GM18907 (cell line): ENCODE data around the gene SORL1.

Source experiments
- ATAC-seq: cut with Tn5 transposase; IDR thresholded peaks from one replicate; pipeline ENCODE4 v1.9.1; 2021; ENCODE audit warnings: mild to moderate bottlenecking, moderate library complexity; ENCODE audit not compliant: unreplicated experiment

The SORL1 gene

GRCh38 chr11:121426476-121427399, 25.4 kb upstream of the SORL1 start:
- ATAC-seq, result no peak

GRCh38 chr11:121427400-121427744, 24.7 kb upstream of the SORL1 start:
- no peak for ATAC-seq

- ATAC-seq, result no peak
Measured at GRCh38 chr11:121429556-121429955, 22.6 kb upstream of the SORL1 start.

DNA sequence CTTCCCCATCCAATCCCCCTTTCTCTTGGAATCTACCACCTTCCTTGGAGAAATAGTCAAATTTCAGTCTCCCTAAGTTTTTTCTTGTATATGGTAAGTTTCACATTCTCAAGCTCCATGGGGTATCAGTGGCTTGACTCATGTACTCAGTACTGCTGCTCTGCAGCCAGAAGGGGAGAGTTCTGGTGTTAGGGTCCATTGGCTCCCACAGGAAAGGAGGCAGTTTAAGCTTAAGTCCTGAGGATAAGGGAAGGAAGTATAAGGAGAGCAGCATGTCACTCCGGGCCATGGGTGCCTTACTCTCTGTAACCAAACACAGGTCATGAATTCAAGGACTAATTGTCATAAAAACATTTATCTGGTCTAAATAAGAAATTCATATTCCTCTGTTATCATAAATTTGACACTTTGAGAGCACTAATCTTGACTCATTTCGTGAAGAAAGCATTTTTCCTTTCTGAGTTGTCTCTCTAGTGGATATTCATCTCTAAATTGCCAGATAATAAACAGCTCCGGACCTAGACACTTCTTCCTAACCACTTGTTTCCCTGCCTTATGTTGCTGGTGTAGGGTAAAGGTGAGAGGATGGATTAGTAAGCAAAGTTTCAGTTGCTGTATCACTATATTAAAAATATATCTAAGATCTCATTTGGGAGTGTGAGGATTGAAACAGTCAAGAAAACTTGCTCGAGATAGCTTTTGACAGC, 20.1 kb upstream of the SORL1 start:
- ATAC-seq, result no peak

DNA sequence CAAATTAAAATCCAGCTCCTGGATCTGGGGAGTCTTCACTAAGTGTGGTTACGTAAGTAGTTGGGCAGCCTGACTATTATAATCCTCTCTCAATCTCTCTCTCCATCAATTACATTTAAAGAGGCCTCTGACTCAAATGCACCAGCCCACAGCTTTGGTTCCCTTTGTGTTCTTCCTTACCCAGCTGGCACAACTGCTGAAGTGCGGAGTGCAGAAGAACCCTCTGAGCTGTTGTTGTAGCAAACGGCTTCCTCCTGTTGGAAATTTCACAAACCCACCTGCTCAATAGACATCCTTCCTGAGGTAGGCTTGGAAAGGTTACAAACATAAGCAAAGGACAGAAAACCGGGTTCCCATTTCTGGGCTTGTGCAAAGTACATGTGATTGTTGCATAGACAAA, 17.0 kb upstream of the SORL1 start:
- ATAC-seq, result no peak

DNA sequence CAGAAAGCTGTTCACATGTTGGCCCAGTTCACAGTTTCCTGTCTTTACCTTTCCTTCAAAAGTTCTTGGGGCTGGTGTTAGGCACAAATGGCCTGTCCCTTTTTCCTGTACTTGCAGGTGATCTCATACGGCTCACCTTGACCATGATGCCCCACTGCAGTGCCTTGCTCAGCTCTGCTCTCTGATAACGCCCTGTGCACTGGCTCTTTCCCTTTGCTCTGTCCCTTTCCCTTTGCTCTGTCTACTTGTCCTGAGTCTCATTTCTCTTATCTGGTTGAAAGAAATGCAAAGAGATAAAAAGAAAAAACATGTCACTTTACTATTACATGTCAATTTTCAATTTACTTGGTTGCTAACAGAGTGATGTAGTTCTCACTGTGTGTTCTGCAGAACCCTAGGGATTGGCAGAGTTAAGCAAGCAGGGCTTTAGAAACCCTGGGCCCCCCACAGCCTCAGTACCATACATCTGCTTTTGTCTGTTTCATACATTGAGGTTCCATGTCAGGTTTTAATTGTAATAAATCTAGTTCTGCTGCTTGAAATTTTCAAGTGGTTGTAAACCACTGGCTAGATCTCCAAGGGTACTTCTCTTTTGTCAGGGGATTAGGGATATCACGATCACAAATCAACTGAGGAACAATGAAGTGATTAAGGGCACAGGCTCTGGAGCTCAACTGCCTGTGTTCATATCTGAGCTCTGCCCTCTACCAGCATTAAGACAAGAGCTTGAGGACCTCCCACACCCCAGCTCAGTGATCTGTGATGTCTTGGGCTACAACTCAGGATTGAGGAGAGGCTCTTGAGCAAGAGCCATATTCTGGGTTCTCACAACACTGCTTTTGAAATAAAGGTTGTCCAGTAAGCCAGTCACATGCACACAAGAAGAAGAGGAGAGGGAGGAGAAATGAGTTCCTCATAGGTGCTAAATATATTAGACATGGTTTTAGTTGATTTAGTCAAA, 16.3 kb upstream of the SORL1 start:
- no peak for ATAC-seq

DNA sequence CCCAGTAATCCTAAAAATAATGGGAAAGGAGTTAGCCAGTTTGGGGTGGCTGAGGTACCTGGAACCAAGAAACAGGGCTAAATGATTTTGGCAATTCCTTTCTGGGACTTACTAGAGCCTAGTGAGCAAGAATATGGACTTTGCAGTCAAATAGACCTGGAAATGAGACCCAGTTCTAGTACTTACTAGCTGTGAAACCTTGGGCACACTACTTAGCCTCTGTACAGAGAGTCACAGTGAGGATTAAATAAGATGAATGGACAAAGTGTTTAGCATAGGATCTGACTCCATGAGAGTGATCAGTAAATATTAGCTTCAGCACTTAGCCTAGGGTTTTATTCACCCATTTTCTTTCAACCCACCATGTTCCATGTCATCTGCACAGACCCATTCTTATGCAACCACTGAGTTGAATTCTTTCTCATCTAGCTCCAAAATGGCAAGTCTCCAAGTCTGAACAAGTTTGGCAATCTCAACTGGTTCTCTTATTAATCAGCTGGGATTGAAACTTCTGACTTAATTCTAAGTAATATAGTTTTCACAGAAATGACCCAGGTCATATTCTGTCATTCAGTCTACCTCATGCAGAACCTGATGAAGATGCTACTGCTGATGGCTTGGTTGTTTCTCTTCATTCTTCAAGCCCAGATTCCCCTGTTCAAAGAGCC, 15.0 kb upstream of the SORL1 start:
- ATAC-seq, result no peak

- ATAC-seq, result no peak
Measured at GRCh38 chr11:121437686-121438078, 14.4 kb upstream of the SORL1 start.

DNA sequence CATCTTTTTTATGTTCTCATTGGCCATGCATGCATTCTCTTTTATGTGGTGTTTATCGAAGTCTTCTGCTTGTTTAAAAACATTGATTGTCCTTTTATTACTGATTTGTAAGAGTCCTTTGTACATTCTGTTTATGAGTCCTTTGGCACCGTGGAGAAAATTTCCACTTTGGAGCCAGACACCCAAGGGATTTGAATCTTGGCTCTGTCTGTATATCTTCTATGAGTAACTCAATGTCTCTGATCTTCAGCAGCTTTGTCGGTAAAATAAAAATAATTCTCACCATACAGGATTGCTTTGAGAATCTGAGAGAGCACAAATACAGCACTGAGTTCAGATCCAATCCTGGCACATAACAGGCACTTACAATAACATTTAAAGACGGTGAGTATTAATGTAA, 12.8 kb upstream of the SORL1 start:
- no peak for ATAC-seq

DNA sequence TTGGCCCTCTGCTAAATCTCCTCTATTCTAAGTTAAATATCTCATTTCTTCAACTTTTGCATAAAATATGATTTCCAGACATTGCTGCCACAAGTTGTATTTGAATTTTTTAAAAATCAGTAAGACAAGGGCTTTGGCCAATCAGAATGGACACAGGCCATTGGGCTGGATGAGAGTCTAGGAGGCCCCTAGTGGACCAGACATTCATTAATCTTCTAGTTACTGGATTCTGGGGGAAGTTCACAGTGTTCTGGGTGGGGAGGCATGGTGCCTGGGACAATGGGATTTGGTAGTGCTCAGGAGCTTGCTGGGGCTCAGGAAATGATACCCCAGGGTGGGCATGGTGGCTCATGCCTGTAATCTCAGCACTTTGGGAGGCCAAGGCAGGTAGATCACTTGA, 12.4 kb upstream of the SORL1 start:
- ATAC-seq, result no peak

DNA sequence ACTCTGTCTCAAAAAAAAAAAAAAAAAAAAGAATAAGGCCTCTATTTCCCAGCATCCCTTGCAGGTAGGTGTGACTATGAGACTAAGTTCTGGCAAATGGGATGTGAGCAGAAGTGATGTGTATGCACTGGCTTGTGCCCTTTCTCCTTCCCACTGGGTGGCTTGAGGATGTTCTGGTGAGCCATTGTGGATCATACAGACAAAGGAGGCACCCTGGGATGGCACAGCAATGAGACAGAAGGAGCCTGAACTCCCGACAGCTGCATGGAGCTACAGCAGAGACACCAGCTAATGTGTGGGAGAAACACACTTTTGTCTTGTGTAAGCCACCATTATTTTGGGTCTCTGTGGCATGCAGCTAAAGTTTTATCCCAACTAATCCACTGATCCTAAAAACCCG, 10.6 kb upstream of the SORL1 start:
- no peak for ATAC-seq

GRCh38 chr11:121443688-121444275, 8.3 kb upstream of the SORL1 start:
- no peak for ATAC-seq

DNA sequence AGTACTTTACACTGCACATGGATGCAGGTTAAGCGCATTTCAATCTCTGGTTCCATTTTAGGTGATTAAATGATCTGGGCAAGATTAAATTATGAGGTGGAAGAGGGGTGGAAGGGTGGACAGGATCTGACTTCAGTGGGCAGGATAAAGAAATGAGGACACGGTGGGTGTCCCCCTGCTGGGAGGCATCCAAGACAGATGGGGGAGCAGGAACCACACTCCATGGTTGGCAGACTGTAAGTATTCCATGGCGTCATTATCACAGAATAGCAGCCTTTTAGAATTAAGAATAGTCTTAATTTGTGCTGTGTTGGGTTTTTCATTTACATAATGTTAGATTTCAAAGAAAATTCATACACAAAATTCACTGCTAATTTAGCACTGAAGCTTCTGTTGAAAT, 7.6 kb upstream of the SORL1 start:
- no peak for ATAC-seq

DNA sequence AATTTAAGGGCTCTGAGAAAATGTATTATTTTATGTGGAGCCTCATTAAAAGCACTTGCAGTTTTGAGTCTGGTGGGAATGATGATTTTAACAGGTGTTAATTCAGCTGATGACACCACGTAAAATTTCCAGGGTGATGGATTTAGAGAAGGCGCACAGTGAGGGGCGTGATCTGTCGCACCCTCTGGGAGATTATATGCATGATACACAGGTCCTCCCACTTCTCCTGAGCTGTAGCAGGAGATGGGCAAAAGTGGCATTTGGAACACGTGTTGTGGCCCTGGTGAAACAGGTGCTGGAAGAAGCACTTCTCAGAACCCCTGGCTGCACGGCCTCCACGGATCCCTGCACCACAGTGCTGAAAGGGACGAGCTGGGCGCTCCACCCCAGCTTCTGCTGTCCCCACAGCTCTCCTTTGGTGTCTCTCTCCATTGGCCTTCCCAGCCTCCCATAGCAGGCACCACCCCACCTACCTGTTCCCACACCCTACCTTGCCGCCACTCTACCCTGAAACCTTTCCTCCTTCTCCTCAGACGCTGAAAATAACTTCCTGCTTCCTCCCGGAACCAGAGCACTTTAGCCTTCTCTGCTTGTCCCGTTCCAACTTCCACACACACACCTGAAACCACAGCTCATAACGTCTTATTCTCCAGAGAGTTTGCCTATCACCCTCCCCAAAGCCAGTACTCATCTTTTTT, 6.9 kb upstream of the SORL1 start:
- ATAC-seq, result no peak

GRCh38 chr11:121446752-121447156, 5.4 kb upstream of the SORL1 start:
- ATAC-seq, result no peak

- ATAC-seq, result no peak
Measured at GRCh38 chr11:121448011-121448410, 4.1 kb upstream of the SORL1 start.

DNA sequence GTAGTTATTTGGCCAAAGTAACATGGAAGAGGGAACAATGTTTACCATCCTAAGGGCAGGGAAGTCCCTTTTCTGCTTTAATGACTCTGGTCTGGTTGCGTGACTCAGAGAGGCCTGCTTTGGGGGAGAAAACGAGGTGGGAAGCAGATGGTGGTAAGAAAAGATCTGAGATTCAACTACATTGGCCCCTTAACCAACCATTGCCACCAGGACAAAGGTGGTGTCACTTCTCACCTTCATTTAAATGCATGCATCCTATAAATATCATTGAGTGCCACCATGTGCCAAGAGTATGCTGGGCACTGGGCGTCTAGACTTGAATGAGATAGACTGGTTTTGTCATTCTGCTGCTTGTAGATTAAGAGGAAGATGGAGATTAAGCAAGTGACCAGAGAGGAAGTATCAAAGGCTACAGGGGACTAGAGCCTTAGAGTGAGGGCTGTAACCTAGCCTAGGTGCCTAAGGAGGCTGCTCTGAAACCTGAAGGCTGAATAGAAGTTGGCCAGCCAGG, 3.6 kb upstream of the SORL1 start:
- no peak for ATAC-seq

GRCh38 chr11:121449123-121449522, 3.0 kb upstream of the SORL1 start:
- no peak for ATAC-seq

DNA sequence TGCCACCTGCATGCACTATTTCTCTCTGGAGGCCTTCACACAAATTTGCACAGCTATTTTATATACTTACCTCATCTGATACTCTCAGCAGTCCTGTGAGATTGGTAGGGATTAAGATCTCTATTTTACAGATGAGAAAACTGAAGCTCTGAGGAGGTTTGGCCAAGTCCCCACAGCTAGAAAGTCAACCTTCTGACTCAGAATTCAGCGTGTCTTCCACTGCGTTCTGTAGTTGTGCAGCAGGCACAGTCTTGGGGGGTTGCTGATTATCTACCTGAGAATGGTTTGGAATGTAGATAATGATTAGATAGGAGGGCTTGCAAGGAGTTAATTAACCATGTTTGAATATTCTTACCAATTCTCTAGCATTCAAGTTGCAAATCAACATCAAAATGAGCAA, 2.5 kb upstream of the SORL1 start:
- ATAC-seq, result no peak

DNA sequence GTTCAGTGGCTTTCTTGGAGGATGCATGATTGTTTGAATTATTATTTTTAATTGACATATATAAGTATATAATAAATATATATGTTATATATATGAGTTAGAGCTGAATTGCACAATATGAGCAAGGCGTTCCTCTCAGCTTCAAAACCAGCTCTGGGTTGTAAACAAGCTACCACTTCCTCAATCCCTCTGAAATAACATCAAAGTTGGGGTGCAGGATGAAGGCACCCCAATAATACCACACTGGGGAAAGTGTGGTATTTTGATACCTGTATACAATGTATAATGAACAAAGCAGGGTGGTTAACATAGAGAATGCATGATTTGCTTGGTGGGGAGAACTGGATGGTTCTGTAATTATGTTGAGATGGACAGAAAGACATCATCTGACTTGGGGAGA, 1.7 kb upstream of the SORL1 start:
- ATAC-seq, result no peak
